Mononuclear cell (primary cell): ENCODE measurements around the gene LAMC3. TPM values are rescaled to one million over a fixed set of nuclear protein-coding genes. Genes with fewer than 3 reads are reported as not detected.

Experiments
- H3K27me3 ChIP-seq: 2 replicates; pipeline ENCODE4 v1.6.0; 2011; ENCODE audit warnings: low read length, control low read depth; ENCODE audit not compliant: insufficient read depth
- H3K4me1 ChIP-seq: 2 replicates; pipeline ENCODE4 v1.5.1; 2011; ENCODE audit warnings: mild to moderate bottlenecking, low read length, control low read depth; ENCODE audit not compliant: insufficient read depth
- H3K4me3 ChIP-seq: 2 replicates; pipeline ENCODE4 v1.5.1; 2011; ENCODE audit warnings: mild to moderate bottlenecking, low read length, moderate library complexity
- H3K9me3 ChIP-seq: 2 replicates; pipeline ENCODE4 v1.5.1; 2011; ENCODE audit warnings: low read depth, mild to moderate bottlenecking, control low read depth, low read length
- total RNA-seq: library from RNA; depleted of rRNA; stranded (reverse); fragments of >200 nt; gene quantifications from one replicate; pipeline ENCODE4 v1.2.3, GENCODE V29; 2012

LAMC3 gene
- total RNA-seq, 1 donor = 0.73 TPM

DNA sequence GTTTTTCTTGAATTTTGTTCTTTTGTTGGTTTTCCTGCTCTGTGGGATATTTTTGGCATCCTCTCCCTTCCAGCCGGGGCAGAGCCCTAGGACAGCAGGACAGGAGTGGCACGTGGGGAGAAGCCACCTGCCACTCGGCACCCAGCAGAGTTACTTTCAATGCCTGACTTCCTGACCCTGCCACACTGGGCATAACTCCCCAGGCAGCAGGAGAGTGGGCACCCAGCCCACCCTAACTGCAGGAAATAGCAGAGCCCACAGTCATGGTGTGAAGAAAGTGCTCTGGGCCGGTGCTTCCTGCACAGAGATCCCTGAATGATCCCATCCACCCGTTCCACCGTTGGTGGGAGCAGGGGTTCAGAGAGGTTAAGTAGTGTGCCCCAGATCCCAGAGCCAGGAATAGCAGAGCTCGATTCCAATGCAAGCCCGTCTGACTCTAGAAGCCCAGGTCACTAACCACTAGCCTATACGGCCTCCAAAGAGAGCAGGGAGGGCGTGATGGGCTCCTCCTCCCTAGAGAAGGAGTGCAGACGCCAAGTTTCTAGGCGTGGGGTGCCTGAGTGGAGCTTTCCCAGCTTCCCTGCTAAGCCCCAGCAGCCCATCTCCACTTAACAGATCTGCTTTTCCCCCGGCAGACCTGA lies 108.3 kb downstream of the LAMC3 start:
- Histone ChIP-seq H3K27me3 (no peaks in the 10 kb centered on the region), H3K4me1 (no peaks in the 10 kb centered on the region), H3K9me3 (no peaks in the 10 kb centered on the region), H3K4me3 (no peak overlapping the region)

GRCh38 chr9:131117762-131118145 lies 108.8 kb downstream of the LAMC3 start:
- Histone ChIP-seq H3K4me3 (no peak overlapping the region), H3K4me1 (no peaks in the 10 kb centered on the region), H3K9me3 (no peaks in the 10 kb centered on the region), H3K27me3 (no peaks in the 10 kb centered on the region)

- Histone ChIP-seq H3K4me3 (no peak overlapping the region), H3K4me1 (peaks cover 2% of the 10 kb centered on the region), H3K9me3 (no peaks in the 10 kb centered on the region), H3K27me3 (no peaks in the 10 kb centered on the region)
Measured at GRCh38 chr9:131119600-131119999, 110.6 kb downstream of the LAMC3 start.

DNA sequence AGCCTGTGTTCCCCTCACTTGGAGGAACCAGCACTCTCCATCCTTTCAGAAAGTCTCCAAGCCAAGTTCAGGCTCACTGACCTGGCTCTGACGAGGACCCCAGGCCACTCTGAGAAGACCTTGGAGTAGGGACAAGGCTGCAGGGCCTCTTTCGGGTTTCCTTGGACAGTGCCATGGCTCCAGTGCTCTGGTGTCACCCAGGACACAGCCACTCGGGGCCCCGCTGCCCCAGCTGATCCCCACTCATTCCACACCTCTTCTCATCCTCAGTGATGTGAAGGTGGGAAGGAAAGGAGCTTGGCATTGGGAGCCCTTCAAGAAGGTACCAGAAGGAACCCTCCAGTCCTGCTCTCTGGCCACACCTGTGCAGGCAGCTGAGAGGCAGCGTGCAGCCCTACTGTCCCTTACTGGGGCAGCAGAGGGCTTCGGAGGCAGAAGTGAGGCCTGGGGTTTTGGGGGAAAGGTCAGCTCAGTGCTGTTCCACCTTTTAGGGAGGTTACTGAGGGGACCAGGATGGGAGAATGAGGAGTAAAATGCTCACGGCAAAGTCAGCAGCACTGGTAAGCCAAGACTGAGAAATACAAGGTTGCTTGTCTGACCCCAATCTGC lies 111.8 kb downstream of the LAMC3 start:
- H3K4me3 ChIP-seq = no peak overlapping the region
- no peaks in the 10 kb centered on the region for H3K27me3 ChIP-seq
- H3K9me3 ChIP-seq = no peaks in the 10 kb centered on the region
- H3K4me1 ChIP-seq = peaks cover 7% of the 10 kb centered on the region

- no peaks in the 10 kb centered on the region for H3K27me3 ChIP-seq
- H3K4me1 ChIP-seq = peaks cover 14% of the 10 kb centered on the region
- H3K4me3 ChIP-seq = no peak overlapping the region
- H3K9me3 ChIP-seq = no peaks in the 10 kb centered on the region
Measured at GRCh38 chr9:131121346-131121745, 112.4 kb downstream of the LAMC3 start.

GRCh38 chr9:131122158-131122557 lies 113.2 kb downstream of the LAMC3 start:
- H3K4me1 ChIP-seq = peaks cover 21% of the 10 kb centered on the region
- no peak overlapping the region for H3K4me3 ChIP-seq
- no peaks in the 10 kb centered on the region for H3K27me3 ChIP-seq
- H3K9me3 ChIP-seq = no peaks in the 10 kb centered on the region

GRCh38 chr9:131125038-131125287 lies 116.0 kb downstream of the LAMC3 start:
- H3K4me3 ChIP-seq = peak overlapping the region; percentile 90
- H3K27me3 ChIP-seq = no peaks in the 10 kb centered on the region
- H3K4me1 ChIP-seq = peaks cover 21% of the 10 kb centered on the region
- H3K9me3 ChIP-seq = no peaks in the 10 kb centered on the region

DNA sequence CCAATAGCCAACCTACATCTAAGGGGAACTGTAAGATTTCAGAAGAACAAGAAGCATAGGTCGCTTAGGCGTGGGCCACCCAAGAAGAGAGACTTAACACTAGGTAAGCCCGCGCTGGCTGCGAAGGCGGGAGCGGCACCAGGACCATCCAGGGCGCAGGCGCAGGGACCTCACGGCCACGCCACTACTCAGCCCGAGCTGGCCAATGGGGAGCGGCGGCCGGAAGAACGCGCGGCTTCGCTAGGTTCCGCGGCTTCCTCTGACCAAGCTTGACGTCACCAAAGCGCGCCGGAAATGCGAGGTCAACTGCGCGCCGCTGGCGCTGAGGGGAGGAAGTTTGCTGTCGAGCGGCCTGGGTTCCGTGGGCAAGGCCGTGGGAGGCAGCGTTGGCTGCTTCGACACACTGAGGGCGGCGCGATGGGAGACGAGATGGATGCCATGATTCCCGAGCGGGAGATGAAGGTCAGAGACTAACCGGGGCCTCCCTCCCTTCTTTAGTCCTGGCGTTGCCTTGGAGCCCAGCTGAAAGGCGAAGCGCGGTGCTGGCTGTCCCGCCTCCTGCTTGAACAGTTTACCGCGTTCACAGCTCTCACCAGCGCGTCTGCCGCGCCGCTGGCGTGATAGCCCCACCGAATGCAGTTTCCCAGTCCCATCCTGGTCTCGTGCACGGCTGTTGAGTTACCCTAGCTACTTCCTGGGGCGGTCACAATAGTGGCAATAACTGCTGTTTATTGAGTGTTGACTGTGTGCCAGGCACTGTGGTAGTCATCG lies 116.5 kb downstream of the LAMC3 start, which contains the start of gene NUP214:
Gene NUP214 (plus strand): TSS at position 299 of the 771 bp plus-strand sequence. CDS start 119 bp downstream, at position 418.
- peaks cover 21% of the 10 kb centered on the region for H3K4me1 ChIP-seq
- peak within 1 kb of the TSS; percentile 90 for H3K4me3 ChIP-seq
- H3K27me3 ChIP-seq = no peaks in the 10 kb centered on the region
- H3K9me3 ChIP-seq = no peaks in the 10 kb centered on the region

DNA sequence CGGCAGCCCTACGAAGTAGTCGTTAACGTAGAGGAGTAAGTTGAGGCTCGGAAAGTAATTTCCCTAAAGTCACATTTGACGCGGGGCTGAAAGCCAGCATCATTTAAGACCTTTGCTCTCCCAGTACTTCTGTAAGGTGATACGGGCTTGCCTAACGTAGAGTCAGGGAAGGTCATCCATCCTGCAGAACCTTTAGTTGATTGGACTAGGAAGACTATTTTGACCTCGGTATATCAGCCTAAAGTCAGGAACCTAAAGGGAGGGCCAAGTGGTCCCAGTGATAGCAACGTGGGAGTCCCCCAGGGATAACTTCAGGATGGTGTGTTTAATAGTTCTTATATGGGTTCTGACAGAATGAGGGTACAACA lies 117.1 kb downstream of the LAMC3 start:
- H3K27me3 ChIP-seq = no peaks in the 10 kb centered on the region
- H3K9me3 ChIP-seq = no peaks in the 10 kb centered on the region
- peaks cover 21% of the 10 kb centered on the region for H3K4me1 ChIP-seq
- H3K4me3 ChIP-seq = peak overlapping the region; percentile 90

- Histone ChIP-seq H3K4me3 (no peak overlapping the region), H3K9me3 (no peaks in the 10 kb centered on the region), H3K4me1 (peaks cover 21% of the 10 kb centered on the region)
Measured at GRCh38 chr9:131129183-131129582, 120.2 kb downstream of the LAMC3 start.

GRCh38 chr9:131138676-131139075 lies 129.7 kb downstream of the LAMC3 start:
- H3K9me3 ChIP-seq = no peaks in the 10 kb centered on the region
- no peak overlapping the region for H3K4me3 ChIP-seq
- H3K27me3 ChIP-seq = no peaks in the 10 kb centered on the region
- H3K4me1 ChIP-seq = no peaks in the 10 kb centered on the region

More at GRCh38 chr9:131129183-131129582, 120.2 kb downstream of the LAMC3 start:
- no peaks in the 10 kb centered on the region for H3K27me3 ChIP-seq

DNA sequence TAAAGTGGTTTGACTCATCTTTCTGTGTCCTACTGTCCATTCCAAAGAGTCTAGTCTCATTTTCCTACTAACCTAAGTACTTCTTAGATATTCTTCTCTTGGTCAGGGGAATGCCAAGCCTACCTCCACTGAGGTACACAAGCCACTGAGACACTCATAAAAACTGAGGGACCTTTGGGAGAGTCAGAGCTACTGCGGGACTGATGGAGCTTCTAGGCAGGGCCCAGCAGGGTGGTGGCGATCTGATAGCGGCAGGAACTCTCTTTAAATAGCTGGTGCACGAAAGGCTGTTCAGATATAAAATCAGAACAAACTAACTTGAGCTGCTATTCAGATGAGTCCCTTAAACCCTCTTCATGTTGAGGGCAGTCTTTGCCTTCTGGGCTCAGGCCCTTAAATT lies 131.1 kb downstream of the LAMC3 start:
- Histone ChIP-seq H3K4me3 (no peak overlapping the region), H3K27me3 (no peaks in the 10 kb centered on the region), H3K9me3 (no peaks in the 10 kb centered on the region), H3K4me1 (no peaks in the 10 kb centered on the region)

DNA sequence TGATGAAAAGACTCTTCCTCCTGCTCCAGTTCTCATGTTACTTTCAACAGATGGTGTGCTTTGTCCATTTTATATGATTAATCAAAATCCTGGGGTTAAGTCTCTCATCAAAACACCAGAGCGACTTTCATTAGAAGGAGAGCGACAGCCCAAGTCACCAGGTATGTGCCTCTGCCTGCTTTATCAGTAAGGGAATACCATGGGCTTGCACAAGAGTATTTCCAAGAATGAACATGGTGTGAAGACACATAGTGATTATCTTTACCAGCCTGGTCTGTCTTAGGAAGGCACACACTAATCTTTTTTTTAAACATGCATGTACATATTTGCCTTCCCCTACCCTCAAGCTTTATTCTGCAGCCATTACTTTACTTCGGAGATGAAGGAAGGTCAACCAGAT lies 131.6 kb downstream of the LAMC3 start:
- Histone ChIP-seq H3K4me1 (no peaks in the 10 kb centered on the region), H3K4me3 (no peak overlapping the region), H3K27me3 (no peaks in the 10 kb centered on the region), H3K9me3 (no peaks in the 10 kb centered on the region)

GRCh38 chr9:131142160-131142559 lies 133.2 kb downstream of the LAMC3 start:
- H3K4me1 ChIP-seq = no peaks in the 10 kb centered on the region
- H3K27me3 ChIP-seq = no peaks in the 10 kb centered on the region
- no peaks in the 10 kb centered on the region for H3K9me3 ChIP-seq
- no peak overlapping the region for H3K4me3 ChIP-seq
